ENCODE data around the gene BCAS3.

GRCh38 chr17:61076621-61077031 is 399.0 kb downstream of the BCAS3 start:
- no peak for TF ChIP-seq EZH2 (IDR thresholded peaks at IDR 0.05; ENCODE audit: insufficient read depth, low read length)
- no peak for TF ChIP-seq CTCF (IDR thresholded peaks at IDR 0.05; ENCODE audit: insufficient read depth, low read depth, low read length)
